HepG2 (cell line): Measurements from ENCODE around the gene LARP4. TPM values are rescaled to one million over a fixed set of nuclear protein-coding genes. Genes with fewer than 3 reads are reported as not detected.

Experiments
- CENPX ChIP-seq: sonication (generic); formaldehyde crosslinking; IDR thresholded peaks from 2 replicates; pipeline ENCODE4 v1.9.0; 2021; ENCODE audit warnings: mild to moderate bottlenecking, missing genetic modification reagents, moderate library complexity
- DNMT3B ChIP-seq: conservative IDR thresholded peaks from 2 replicates; pipeline ENCODE4 v1.6.1; 2016; ENCODE audit warnings: missing biosample characterization, control low read depth
- KDM6A ChIP-seq: IDR thresholded peaks from 2 replicates; pipeline ENCODE4 v1.6.1; 2016; ENCODE audit warnings: low read depth
- SAP130 ChIP-seq: IDR thresholded peaks from 2 replicates; pipeline ENCODE4 v1.6.1; 2016; ENCODE audit warnings: low read depth
- SNAPC2 ChIP-seq: sonication (generic); formaldehyde crosslinking; IDR thresholded peaks from 2 replicates; pipeline ENCODE4 v1.8.1; 2022; ENCODE audit warnings: mild to moderate bottlenecking, missing genetic modification reagents
- SYNCRIP ChIP-seq: fragments of 200-400 bp; formaldehyde crosslinking; IDR thresholded peaks from 2 replicates; pipeline ENCODE4 v1.6.1; 2018; ENCODE audit warnings: mild to moderate bottlenecking, low read depth, low read length; ENCODE audit not compliant: insufficient read depth
- ZFP62 ChIP-seq: sonication (generic); formaldehyde crosslinking; IDR thresholded peaks from 2 replicates; pipeline ENCODE4 v1.4.0; 2020; ENCODE audit warnings: missing genetic modification reagents
- ZNF550 ChIP-seq: sonication (generic); formaldehyde crosslinking; IDR thresholded peaks from 2 replicates; pipeline ENCODE4 v1.4.0; 2020; ENCODE audit warnings: mild to moderate bottlenecking, missing genetic modification reagents, borderline replicate concordance
- ZNF782 ChIP-seq: sonication (generic); formaldehyde crosslinking; IDR thresholded peaks from 2 replicates; pipeline ENCODE4 v1.4.0; 2020; ENCODE audit warnings: missing genetic modification reagents, mild to moderate bottlenecking, borderline replicate concordance
- polyA plus RNA-seq, 8 experiments: library from polyadenylated mRNA; depleted of rRNA in 3 of 8; stranded (reverse) in 7 of 8; unstranded in 1 of 8; fragments of >200 nt; fragmentation: Illumina TruSeq in 4 of 8; extraction: Trizol in 4 of 8; gene quantifications; 2 replicates each; pipeline versions ENCODE4 v1.2.1 to v1.2.3, GENCODE V29; 2011 to 2016; ENCODE audit warnings: low read depth in 4 of 8, missing spikeins in 1 of 8, mixed read lengths in 1 of 8; ENCODE audit not compliant: insufficient read depth in 1 of 8
- total RNA-seq, 5 experiments: library from RNA; depleted of rRNA; stranded (reverse); fragments of >200 nt; fragmentation: Illumina TruSeq; extraction: Trizol; gene quantifications; 2 replicates each; pipeline ENCODE4 v1.2.3, GENCODE V29; 2016; ENCODE audit warnings: low read depth in 1 of 5
- TF ChIP-seq, protein P1 (sequence below), 2 experiments: sonication (generic) in 1 of 2; formaldehyde crosslinking in 1 of 2; IDR thresholded peaks; 2 replicates each; pipeline versions ENCODE4 v1.6.1 to v1.9.0; 2014 to 2022; ENCODE audit warnings: antibody characterized with exemption in 1 of 2, borderline replicate concordance in 1 of 2, inconsistent platforms in 1 of 2, low read depth in 1 of 2, missing genetic modification reagents in 1 of 2
- TF ChIP-seq, protein P2 (sequence below): IDR thresholded peaks from 2 replicates; pipeline ENCODE4 v1.6.1; 2016; ENCODE audit warnings: mild to moderate bottlenecking, missing biosample characterization, missing genetic modification reagents
- TF ChIP-seq, protein P3 (sequence below): IDR thresholded peaks from 2 replicates; pipeline ENCODE4 v1.4.0; 2020; ENCODE audit warnings: mild to moderate bottlenecking, missing genetic modification reagents
- TF ChIP-seq, protein P4 (sequence below): sonication (generic); formaldehyde crosslinking; IDR thresholded peaks from 2 replicates; pipeline ENCODE4 v1.5.0; 2020; ENCODE audit warnings: mild to moderate bottlenecking, missing genetic modification reagents, borderline replicate concordance

Gene LARP4
- total and polyA plus RNA-seq, 2 of the 13 experiments (the other 11 are each of a cell fraction or from before 2014, with no cell fraction given), result 16.4 to 42.7 TPM

DNA sequence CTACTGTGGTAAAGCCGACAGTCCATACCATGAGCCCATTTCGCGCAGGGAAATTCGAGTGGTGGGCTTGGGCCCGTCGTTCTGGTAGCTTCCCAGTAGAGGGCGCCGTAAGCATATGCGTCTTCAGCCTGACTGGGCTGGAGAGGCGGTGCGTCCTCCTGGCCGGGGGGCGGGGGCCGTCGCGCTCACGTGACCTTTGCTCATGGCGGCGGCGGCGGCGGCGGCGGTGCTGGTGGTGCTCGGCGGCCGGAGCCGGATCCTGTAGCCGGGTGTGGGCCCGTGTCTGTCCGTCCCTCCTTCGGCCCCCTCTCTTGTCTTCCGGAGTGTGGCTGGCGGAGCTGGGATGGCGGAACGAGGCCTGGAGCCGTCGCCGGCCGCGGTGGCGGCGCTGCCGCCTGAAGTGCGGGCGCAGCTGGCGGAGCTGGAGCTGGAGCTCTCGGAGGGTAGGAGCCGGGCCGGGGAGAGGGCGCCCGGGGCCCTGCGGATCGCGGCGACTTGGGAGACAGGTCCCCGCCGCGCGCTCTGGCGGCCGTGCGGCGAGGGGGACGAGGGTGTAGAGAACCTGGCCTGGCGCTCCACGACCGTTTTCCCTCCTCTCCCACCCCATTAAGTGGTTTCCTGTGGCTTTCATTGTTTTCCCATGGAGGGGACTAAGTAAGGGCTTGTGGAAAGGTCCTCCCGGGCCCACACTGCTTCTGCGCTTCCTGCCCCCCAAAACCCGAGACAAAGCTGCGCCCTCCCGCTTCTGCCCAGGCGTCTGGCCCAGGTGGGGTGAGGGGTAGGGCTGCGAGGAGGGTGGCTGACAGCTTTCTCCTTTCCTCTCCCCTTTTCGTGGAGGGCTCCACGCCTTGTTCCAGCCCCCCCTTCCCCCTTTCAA, 104.4 kb downstream of the LARP4 start, which contains the start of gene DIP2B (continued):
- TF ChIP-seq, protein P1, sequence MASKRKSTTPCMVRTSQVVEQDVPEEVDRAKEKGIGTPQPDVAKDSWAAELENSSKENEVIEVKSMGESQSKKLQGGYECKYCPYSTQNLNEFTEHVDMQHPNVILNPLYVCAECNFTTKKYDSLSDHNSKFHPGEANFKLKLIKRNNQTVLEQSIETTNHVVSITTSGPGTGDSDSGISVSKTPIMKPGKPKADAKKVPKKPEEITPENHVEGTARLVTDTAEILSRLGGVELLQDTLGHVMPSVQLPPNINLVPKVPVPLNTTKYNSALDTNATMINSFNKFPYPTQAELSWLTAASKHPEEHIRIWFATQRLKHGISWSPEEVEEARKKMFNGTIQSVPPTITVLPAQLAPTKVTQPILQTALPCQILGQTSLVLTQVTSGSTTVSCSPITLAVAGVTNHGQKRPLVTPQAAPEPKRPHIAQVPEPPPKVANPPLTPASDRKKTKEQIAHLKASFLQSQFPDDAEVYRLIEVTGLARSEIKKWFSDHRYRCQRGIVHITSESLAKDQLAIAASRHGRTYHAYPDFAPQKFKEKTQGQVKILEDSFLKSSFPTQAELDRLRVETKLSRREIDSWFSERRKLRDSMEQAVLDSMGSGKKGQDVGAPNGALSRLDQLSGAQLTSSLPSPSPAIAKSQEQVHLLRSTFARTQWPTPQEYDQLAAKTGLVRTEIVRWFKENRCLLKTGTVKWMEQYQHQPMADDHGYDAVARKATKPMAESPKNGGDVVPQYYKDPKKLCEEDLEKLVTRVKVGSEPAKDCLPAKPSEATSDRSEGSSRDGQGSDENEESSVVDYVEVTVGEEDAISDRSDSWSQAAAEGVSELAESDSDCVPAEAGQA (IDR thresholded peaks at IDR 0.05; ENCODE audit: low read depth), result peak; percentile 65; the same call in 1 of the 2 replicates
- TF ChIP-seq, protein P1 (CRISPR knock-in tag; IDR thresholded peaks at IDR 0.05; ENCODE audit: borderline replicate concordance), result no peak
- no peak for TF ChIP-seq ZNF550 (CRISPR knock-in tag)
- TF ChIP-seq DNMT3B, result no peak
- no peak for TF ChIP-seq ZNF782 (CRISPR knock-in tag)
- TF ChIP-seq SAP130, result peak; percentile 78
- TF ChIP-seq, protein P2, sequence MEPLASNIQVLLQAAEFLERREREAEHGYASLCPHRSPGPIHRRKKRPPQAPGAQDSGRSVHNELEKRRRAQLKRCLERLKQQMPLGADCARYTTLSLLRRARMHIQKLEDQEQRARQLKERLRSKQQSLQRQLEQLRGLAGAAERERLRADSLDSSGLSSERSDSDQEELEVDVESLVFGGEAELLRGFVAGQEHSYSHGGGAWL, result no peak
- TF ChIP-seq SNAPC2 (CRISPR knock-in tag), result no peak
- TF ChIP-seq, protein P3, sequence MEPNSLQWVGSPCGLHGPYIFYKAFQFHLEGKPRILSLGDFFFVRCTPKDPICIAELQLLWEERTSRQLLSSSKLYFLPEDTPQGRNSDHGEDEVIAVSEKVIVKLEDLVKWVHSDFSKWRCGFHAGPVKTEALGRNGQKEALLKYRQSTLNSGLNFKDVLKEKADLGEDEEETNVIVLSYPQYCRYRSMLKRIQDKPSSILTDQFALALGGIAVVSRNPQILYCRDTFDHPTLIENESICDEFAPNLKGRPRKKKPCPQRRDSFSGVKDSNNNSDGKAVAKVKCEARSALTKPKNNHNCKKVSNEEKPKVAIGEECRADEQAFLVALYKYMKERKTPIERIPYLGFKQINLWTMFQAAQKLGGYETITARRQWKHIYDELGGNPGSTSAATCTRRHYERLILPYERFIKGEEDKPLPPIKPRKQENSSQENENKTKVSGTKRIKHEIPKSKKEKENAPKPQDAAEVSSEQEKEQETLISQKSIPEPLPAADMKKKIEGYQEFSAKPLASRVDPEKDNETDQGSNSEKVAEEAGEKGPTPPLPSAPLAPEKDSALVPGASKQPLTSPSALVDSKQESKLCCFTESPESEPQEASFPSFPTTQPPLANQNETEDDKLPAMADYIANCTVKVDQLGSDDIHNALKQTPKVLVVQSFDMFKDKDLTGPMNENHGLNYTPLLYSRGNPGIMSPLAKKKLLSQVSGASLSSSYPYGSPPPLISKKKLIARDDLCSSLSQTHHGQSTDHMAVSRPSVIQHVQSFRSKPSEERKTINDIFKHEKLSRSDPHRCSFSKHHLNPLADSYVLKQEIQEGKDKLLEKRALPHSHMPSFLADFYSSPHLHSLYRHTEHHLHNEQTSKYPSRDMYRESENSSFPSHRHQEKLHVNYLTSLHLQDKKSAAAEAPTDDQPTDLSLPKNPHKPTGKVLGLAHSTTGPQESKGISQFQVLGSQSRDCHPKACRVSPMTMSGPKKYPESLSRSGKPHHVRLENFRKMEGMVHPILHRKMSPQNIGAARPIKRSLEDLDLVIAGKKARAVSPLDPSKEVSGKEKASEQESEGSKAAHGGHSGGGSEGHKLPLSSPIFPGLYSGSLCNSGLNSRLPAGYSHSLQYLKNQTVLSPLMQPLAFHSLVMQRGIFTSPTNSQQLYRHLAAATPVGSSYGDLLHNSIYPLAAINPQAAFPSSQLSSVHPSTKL, result peak; percentile 75
- TF ChIP-seq, protein P4, sequence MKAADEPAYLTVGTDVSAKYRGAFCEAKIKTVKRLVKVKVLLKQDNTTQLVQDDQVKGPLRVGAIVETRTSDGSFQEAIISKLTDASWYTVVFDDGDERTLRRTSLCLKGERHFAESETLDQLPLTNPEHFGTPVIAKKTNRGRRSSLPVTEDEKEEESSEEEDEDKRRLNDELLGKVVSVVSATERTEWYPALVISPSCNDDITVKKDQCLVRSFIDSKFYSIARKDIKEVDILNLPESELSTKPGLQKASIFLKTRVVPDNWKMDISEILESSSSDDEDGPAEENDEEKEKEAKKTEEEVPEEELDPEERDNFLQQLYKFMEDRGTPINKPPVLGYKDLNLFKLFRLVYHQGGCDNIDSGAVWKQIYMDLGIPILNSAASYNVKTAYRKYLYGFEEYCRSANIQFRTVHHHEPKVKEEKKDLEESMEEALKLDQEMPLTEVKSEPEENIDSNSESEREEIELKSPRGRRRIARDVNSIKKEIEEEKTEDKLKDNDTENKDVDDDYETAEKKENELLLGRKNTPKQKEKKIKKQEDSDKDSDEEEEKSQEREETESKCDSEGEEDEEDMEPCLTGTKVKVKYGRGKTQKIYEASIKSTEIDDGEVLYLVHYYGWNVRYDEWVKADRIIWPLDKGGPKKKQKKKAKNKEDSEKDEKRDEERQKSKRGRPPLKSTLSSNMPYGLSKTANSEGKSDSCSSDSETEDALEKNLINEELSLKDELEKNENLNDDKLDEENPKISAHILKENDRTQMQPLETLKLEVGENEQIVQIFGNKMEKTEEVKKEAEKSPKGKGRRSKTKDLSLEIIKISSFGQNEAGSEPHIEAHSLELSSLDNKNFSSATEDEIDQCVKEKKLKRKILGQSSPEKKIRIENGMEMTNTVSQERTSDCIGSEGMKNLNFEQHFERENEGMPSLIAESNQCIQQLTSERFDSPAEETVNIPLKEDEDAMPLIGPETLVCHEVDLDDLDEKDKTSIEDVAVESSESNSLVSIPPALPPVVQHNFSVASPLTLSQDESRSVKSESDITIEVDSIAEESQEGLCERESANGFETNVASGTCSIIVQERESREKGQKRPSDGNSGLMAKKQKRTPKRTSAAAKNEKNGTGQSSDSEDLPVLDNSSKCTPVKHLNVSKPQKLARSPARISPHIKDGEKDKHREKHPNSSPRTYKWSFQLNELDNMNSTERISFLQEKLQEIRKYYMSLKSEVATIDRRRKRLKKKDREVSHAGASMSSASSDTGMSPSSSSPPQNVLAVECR, result peak; percentile 75
- no peak for TF ChIP-seq ZFP62 (CRISPR knock-in tag)
- no peak for TF ChIP-seq SYNCRIP
- TF ChIP-seq KDM6A (CRISPR knock-in tag), result no peak
- no peak for TF ChIP-seq CENPX
